ENCODE data around the gene IQCN.
A peak's percentile ranks its signal among the peaks of the same experiment; 100 is the strongest.

IQCN gene

GRCh38 chr19:18278521-18279265, 4.4 kb upstream of the IQCN start:
- POLR2A ChIA-PET (ENCODE audit: low non-redundant PET): interaction anchor here (0.6 to 5.0 kb wide), 2 partner anchors 43 to 126 kb away, joined by 4 to 40 read pairs; partner anchors contain the start of gene LSM4
- CTCF ChIA-PET: interaction anchor here (0.6 to 3.1 kb wide), 17 partner anchors 14 to 1020 kb away, joined by 3 to 23 read pairs (median 4); partner anchors contain the start of gene LSM4
- H3K27ac ChIP-seq: peak overlapping the region; percentile 99
- no peak; the same call in 1 of the 2 replicates for TF ChIP-seq CTCF (conservative IDR thresholded peaks at IDR 0.05; ENCODE audit: low read depth)
- no peak for DNase-seq (ENCODE audit: low spot score)

DNA sequence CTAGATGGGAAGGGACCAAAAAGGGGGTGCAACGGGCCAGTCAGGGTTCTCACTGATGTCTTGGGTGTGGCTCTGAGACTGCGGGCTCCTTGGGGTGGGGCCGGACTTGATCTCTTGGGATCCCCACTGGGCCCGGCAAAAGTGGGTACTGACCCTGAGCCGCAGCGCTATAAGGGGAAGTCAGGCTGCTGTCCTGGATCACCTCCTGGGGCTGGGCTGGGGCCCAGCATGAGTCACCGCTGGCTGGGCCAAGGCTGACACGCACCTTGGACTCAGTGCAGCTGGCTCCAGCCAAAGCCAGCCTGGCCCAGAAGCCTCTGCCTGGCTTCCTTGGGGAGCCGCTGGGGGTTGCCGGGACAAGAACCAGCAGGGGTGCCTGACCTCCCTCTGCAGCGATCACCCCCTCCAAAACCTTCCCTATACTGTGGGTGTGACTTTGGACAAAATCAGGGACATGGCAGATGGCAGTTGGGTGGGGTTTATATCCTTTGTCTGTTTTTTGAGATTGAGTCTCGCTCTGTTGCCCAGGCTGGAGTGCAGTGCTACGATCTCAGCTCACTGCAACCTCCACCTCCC, 617 bp upstream of the IQCN start:
- CTCF ChIA-PET: no interaction called here
- peak overlapping the region; percentile 99 for H3K27ac ChIP-seq
- DNase-seq (ENCODE audit: low spot score): peak; percentile 78
- POLR2A ChIA-PET (ENCODE audit: low non-redundant PET): interaction anchor here (0.6 kb wide), 3 partner anchors 59 to 272 kb away, joined by 3 to 8 read pairs (median 3); no protein-coding TSS in a partner anchor
- no peak for TF ChIP-seq CTCF (conservative IDR thresholded peaks at IDR 0.05; ENCODE audit: low read depth)

DNA sequence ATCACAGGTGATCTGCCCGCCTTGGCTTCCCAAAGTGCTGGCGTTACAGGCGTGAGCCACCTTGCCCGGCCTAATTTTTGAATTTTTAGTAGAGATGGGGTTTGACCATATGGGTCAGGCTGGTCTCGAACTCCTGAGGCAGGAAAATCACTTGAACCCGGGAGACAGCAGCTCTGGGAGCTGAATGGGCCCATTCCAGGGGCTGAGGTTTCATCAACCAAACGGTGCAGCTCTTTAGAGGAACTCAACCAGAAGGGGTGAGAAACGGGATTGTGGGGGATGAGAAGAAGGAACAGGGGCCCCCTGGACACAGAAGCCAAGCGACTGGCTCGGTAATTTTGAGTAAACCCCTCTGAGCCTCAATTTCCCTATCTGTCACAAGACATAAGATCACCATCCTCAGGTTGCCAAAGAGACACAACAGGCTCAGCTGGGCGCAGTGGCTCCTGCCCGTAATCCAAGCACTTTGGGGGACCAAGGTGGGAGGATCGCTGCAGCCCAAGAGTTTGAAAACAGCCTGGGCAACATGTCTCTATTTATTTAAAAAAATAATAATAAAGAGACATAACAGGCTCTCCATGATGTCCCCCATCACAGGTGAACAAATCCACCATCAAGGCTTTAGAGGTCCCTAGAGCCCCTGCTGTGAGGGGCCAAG, 562 bp downstream of the IQCN start:
- peak overlapping the region; percentile 99 for H3K27ac ChIP-seq
- DNase-seq (ENCODE audit: low spot score): no peak
- POLR2A ChIA-PET (ENCODE audit: low non-redundant PET): no interaction called here
- CTCF ChIA-PET: interaction anchor here (0.6 to 0.7 kb wide), 4 partner anchors 32 to 574 kb away, joined by 3 to 4 read pairs (median 4); partner anchors contain the start of gene SSBP4
- no peak for TF ChIP-seq CTCF (conservative IDR thresholded peaks at IDR 0.05; ENCODE audit: low read depth)

DNA sequence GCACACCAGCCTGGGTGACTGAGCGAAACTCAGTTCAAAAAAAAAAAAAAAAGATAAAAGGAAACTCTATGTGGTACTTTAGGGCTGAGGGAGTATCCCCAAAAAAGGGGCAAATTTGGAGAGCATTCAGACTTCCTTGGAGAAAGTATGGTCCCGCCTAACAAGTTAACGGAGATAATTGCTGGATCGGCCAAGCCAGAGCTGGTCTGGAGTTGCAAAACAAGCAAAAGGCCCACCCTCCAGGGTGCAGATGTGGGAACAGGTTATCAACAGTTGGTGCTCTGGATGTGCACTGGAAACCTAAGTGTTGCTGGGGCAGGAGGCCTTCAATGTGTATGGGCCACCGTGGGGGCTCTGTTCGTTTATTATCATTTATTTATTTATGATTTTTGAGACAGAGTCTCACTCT, 2.8 kb downstream of the IQCN start:
- TF ChIP-seq CTCF (conservative IDR thresholded peaks at IDR 0.05; ENCODE audit: low read depth): no peak
- ChIA-PET CTCF (interaction anchor here (0.6 to 3.5 kb wide), 3 partner anchors 19 to 654 kb away, joined by 4 to 21 read pairs (median 5); no protein-coding TSS in a partner anchor), POLR2A (ENCODE audit: low non-redundant PET) (interaction anchor here (0.5 kb wide), 1 partner anchor 180 kb away, joined by 6 read pairs; no protein-coding TSS in a partner anchor)
- no peak for DNase-seq (ENCODE audit: low spot score)
- peak overlapping the region; percentile 99 for H3K27ac ChIP-seq

- ChIA-PET CTCF (interaction anchor here (3.5 kb wide), 1 partner anchor 18 kb away, joined by 21 read pairs; no protein-coding TSS in a partner anchor), POLR2A (ENCODE audit: low non-redundant PET) (no interaction called here)
- TF ChIP-seq CTCF (conservative IDR thresholded peaks at IDR 0.05; ENCODE audit: low read depth): no peak
- H3K27ac ChIP-seq: no peak overlapping the region
- DNase-seq (ENCODE audit: low spot score): no peak
These were observed 3.9 kb downstream of the IQCN start for GRCh38 chr19:18270326-18270725.

DNA sequence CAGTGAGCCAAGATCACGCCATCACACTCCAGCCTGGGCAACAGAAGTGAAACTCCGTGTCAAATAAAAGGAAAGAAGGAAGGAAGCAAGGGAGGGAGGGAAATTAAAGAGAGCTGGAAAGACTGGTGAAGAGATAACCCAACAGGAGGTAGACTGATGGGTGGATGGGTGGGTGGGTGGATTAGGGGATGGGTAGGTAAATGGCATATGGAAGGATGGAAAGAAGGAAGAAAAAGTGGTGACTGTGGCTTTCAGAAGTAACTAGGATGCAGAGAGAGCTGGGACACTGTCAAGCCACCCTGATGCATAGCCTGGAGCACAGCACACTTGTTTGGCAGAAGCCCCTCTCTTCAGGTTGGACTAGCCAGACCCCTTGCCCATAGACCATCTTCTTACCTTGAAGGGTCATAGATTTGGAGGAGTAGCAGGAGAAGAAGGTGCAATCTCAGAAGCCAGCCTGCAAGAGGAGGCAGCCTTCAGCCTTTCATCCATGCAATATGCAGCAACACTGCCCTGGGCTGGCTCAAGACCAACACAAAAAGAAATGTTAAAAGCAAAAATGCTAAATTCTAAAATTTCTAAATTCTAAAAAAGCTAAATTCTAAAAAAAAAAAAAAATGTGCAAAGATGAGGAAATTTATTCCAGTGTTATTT, 5.1 kb downstream of the IQCN start:
- H3K27ac ChIP-seq: no peak overlapping the region
- POLR2A ChIA-PET (ENCODE audit: low non-redundant PET): no interaction called here
- TF ChIP-seq CTCF (conservative IDR thresholded peaks at IDR 0.05; ENCODE audit: low read depth): no peak
- CTCF ChIA-PET: interaction anchor here (0.6 to 3.5 kb wide), 2 partner anchors 8 to 17 kb away, joined by 8 to 21 read pairs; no protein-coding TSS in a partner anchor
- no peak for DNase-seq (ENCODE audit: low spot score)

Measured in RWPE1 (cell line).